HG02571 (cell line): ENCODE measurements around the gene REL.
A peak's percentile ranks its signal among the peaks of the same experiment; 100 is the strongest.
"Not testable (repeated sequence)": the region's sequence is repeated elsewhere in the genome, so short reads cannot be mapped to it uniquely, and the experiment has no call there.

ENCODE experiments used
- ATAC-seq: cut with Tn5 transposase; IDR thresholded peaks from one replicate; pipeline ENCODE4 v1.9.1; 2021; ENCODE audit warnings: mild to moderate bottlenecking, moderate library complexity; ENCODE audit not compliant: unreplicated experiment

Gene REL

DNA sequence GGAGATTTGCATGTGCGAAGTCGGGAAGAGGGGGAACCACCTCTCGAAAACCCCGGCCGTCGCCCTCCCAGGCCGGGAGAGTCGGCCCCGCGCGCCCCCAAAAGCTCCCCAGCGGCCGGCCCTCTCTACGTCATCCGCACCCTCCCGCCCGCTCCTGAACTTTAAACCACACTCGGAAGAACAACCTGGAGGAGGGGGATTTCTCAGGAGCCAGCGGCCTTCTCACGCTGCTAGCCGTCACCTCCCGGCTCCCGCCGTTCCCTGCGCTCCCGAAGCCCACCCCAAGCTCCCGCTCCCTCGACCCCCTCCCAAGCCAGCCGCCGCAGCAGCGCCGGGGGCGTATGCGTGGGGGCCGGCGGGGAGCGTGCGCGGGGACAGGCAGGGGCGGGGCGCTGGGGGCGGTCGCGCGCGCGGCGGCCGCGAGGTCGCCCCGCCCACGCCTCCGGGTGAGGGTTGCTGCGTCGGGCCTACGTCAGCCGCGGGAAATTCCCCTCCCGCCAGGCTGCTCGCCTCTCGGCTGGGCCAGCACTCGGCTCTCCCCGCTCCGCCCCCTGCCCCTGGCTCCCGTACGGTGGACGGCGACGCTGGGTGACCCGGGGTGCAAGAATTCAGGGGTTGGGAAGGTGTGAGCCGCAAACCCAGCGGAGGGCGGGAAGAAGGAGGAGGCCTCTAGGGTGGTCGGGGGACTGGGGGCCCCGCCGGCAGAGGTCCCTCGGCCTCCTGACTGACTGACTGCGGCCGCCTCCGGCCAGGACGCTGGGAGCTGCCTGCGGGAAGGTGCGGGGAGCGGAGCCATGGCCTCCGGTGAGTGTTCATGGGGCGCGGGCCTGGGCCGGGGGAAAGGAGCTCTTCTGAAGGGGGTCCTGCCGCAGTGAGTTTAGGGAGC, at the start of gene REL:
Gene REL, plus strand, starts transcription at position 528 of the 886 bp plus-strand sequence. Its CDS starts 267 bp downstream, at position 795.
- peak; percentile 81 for ATAC-seq

- ATAC-seq = no peak
Observed at GRCh38 chr2:60831921-60832320, 49.5 kb upstream of the REL start.

- no peak for ATAC-seq
Observed at GRCh38 chr2:60832621-60833020, 48.8 kb upstream of the REL start.

- peak; percentile 37 for ATAC-seq
Observed at GRCh38 chr2:60834270-60834717, 47.1 kb upstream of the REL start.

GRCh38 chr2:60836491-60836890, 44.9 kb upstream of the REL start:
- ATAC-seq = no peak

DNA sequence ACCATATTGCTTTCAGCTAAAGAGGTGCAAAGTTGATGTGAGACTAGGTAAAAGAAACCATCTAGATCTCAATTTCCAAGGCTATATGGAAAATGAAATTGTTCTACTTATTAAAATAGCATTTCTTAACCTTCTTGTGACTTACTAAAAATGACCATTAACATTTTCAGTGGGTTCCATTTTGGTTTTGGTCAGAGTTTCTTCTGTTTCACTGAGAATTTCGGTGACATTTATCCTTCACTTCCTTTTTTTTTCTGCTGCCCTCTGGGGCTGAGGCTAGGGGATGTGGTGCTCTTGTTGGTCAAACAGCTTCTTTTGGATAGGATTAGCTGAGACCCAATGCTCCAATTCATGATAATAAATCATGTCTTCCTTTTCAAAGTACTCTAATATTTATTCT, 44.3 kb upstream of the REL start:
- no peak for ATAC-seq

DNA sequence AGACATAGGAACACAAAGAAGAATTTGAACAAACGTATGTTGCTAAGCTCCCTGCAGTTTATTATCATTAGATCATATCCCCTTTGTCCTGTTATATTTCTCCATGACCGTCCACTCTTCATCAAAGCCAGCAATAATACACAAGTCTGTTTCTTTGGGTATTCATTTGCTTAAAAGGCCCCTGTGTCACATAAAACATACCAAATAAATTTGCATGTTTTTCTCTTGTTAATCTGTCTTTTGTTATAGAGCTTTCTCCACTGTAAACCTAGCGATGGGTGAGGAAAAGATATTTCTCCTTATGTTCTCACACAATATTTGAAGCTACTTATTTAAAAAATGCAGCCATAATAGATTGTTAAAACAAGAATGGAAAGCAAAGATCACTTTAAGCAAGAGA, 42.9 kb upstream of the REL start:
- no peak for ATAC-seq

DNA sequence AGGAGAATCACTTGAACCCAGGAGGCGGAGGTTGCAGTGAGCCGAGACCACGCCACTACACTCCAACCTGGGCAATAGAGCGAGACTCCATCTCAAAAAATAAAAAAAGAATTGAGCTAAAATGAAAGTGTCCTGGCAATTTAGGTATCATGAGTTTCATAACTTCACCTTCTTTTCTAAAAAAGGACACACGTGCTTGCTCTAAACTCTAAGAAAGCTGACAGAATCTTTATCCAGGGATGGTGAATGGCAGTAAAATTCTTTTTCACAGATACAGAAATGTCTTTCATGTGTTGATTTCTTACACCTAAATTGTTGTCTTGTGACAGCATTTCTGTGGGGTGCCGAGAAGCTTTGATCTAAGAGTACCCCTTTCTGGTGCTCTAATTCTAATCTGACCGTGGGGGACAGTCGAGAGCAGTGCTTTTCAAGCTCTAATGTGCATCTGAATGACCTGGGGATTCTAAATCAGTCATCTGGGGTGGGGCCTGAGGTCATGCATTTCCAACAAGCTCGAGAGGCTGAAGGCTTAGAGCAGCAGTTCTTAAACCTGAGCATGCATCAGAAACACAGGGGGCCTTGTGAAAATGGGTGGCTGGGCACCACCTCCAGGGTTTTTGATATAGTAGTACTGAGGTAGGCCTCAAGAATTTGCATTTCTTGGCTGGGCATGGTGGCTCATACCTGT, 42.1 kb upstream of the REL start:
- ATAC-seq = peak; percentile 53

- peak; percentile 35 for ATAC-seq
Observed at GRCh38 chr2:60840880-60841279, 40.5 kb upstream of the REL start.

DNA sequence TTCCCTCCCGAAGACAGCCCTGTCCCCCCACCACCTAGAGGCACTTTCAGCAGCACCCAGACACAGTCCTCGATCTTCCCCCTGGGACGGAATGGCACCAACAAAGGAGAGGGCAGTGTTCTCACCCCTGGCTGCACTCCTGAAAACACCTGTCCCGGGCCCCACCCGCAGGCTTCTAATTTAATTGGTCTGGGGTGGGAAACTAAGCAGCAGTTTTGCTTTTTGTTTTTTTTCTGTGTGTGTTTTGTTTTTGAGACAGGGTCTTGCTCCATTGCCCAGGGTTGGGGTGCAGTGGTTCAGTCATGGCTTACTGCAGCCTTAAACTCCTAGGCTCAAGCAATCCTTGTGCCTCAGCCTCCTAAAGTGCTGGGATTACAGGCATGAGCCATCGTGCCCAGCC, 38.4 kb upstream of the REL start:
- no peak for ATAC-seq

GRCh38 chr2:60844105-60844504, 37.3 kb upstream of the REL start:
- no peak for ATAC-seq

GRCh38 chr2:60847854-60848253, 33.5 kb upstream of the REL start:
- ATAC-seq = no peak

DNA sequence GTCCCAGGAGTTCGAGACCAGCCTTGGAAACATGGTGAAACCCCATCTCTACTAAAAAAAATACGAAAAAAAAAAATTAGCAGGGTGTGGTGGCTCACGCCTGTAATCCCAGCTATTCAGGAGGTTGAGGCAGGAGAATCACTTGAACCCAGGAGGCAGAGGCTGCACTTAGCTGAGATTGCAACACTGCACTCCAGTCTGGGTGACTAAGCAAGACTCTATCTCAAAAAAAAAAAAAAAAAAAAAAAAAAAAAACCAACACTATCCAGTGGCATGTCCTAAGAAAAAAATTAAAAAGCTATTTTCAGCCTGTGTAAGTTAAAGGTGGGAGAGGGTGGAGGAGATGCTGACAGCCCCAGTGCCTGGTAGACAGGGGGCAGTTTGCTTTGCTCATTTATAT, 32.2 kb upstream of the REL start:
- ATAC-seq = no peak

GRCh38 chr2:60852282-60852860, 29.0 kb upstream of the REL start:
- ATAC-seq = no peak

- no peak for ATAC-seq
Observed at GRCh38 chr2:60853531-60853930, 27.8 kb upstream of the REL start.

DNA sequence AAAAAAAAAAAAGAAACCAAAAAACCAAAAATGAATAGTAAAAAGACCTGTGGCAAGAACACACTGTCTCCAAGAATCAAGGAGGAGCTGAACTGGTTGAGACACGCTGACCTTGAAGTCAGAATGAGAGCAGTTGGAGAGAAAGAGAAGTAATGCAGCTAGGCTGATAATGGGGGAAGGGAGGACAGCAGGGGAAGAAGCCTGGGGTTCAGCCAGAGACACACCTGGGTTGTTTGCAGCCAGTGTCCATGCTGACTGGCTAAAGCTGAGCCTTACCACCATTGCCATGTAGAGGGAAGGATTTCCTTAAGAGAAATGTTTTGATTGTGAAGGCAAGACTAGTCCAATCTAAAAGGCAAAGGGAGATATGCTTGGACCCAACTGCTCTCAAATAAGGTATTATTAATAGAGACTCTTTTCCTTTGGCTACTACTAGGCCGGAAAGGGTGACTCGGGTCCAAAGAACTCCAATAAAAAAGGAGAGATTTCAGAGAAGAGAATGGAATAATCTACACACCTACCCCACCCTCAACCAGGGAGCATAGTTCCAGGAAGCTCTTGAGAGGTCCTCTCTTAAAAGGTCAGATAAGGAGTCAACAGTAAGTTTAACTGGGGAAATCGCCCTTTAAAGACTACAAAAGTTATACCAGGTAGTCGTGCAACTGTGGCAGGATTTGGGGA, 25.2 kb upstream of the REL start:
- no peak for ATAC-seq

DNA sequence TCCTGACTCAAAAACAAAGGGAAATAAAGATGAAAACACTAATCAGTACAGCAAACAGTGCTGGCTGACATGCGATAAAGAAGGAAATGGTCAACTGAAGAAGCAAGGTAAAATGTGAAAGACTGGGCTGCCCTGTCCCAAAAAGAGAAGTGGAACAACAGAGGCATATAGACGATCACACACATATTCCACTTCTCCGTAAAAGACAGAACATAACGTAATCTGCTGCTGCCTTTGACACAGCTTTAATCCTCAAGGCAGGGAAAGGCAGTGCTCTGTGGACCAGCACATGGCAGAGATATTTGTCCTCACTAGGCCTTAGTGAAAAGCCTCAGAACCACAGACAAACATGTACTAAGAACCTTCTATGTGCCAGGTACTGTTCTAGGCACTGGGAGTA, 24.3 kb upstream of the REL start:
- no peak for ATAC-seq

DNA sequence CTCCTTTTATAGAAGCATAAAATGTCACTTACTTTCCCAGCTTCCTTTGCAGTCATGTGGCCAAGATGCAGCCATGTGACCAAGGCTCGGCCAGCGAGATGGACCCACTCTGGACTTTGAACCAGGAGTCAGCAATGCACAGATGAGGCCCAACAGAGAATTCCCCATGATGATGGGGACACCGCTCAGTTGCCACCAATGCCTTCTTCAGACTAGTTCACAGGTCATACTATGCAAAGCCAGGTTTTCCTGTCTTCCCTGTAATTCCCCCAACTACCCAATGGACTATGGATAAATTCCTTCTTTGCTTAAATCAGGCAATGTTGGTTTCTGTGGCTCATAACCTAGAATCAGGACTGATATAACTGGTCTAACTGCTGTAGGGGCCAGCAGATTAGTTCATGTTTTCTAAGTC, 22.5 kb upstream of the REL start:
- ATAC-seq = no peak

GRCh38 chr2:60861736-60862135, 19.6 kb upstream of the REL start:
- no peak for ATAC-seq

DNA sequence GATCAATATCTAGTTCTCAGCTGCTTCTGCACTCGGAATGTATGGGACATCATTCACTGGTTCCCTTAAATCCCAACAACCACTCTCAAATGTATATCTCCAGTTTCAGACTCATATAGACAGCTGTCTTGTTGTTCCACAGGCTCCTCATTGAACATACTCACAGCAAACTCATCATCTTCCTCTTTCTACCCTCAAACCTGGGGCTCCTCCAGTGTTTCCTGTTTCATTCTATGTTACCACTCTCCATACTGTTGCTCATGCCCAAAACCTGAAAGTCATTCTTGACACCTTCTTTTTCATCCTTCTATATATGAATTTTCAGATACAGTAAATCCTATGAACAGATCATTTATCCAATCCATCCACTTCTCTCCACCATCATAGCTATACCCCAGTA, 18.7 kb upstream of the REL start:
- no peak for ATAC-seq

- ATAC-seq = not testable (repeated sequence)
Observed at GRCh38 chr2:60865361-60865760, 16.0 kb upstream of the REL start.
